ENCODE measurements around the gene LRIG1. TPM values are rescaled to one million over a fixed set of nuclear protein-coding genes. Genes with fewer than 3 reads are reported as not detected.

LRIG1 gene
- total and polyA plus RNA-seq, 2 donors (not counting 1 experiment from before 2014, with no cell fraction given): 27.9 to 104 TPM

- no peak for TF ChIP-seq EZH2 (IDR thresholded peaks at IDR 0.05; ENCODE audit: low read length, missing control alignments)
- TF ChIP-seq CTCF (conservative IDR thresholded peaks at IDR 0.05 in 1 of 2, IDR thresholded peaks at IDR 0.05 in 1 of 2; ENCODE audit: low read depth in 1 of 2, low read length in 2 of 2): peak; percentile 40 to 47
- Histone ChIP-seq H3K4me1 (ENCODE audit: control insufficient read depth, extremely low read depth, insufficient read depth, low read length) (peaks cover 2% of the 10 kb centered on the region), H3K27me3 (ENCODE audit: control insufficient read depth, insufficient read depth, low read length) (peaks cover 5% of the 10 kb centered on the region), H2AFZ (ENCODE audit: low read length) (peak overlapping the region; percentile 82), H3K9me3 (ENCODE audit: control insufficient read depth, insufficient read depth, low read depth, low read length) (no peaks in the 10 kb centered on the region), H3K9ac (ENCODE audit: insufficient read depth, low read length) (no peak overlapping the region), H3K4me3 (replicated peaks in 1 of 4; ENCODE audit: control extremely low read depth in 1 of 4, insufficient read depth in 1 of 4, low read depth in 3 of 4, low read length in 4 of 4) (peak overlapping the region; percentile 44 to 70 (median 61)), H4K20me1 (ENCODE audit: control insufficient read depth, extremely low read depth, insufficient read depth, low read length) (no peaks in the 10 kb centered on the region), H3K36me3 (ENCODE audit: control insufficient read depth, insufficient read depth, low read length) (no peaks in the 10 kb centered on the region), H3K4me2 (ENCODE audit: extremely low read depth, insufficient read depth, low read length) (peak overlapping the region; percentile 99), H3K79me2 (ENCODE audit: control insufficient read depth, insufficient read depth, low read length) (peaks cover 34% of the 10 kb centered on the region), H3K27ac (ENCODE audit: insufficient read depth, low read length) (no peak overlapping the region)
- DNase-seq (ENCODE audit: low read depth in 2 of 2): no peak
These were observed 842 bp upstream of the LRIG1 start for GRCh38 chr3:66501483-66502244.

- H3K27me3 ChIP-seq (ENCODE audit: control insufficient read depth, insufficient read depth, low read length): peaks cover 5% of the 10 kb centered on the region
- peaks cover 43% of the 10 kb centered on the region for H3K79me2 ChIP-seq (ENCODE audit: control insufficient read depth, insufficient read depth, low read length)
- TF ChIP-seq CTCF (conservative IDR thresholded peaks at IDR 0.05 in 1 of 2, IDR thresholded peaks at IDR 0.05 in 1 of 2; ENCODE audit: low read depth in 1 of 2, low read length in 2 of 2): no peak
- no peak for TF ChIP-seq EZH2 (IDR thresholded peaks at IDR 0.05; ENCODE audit: low read length, missing control alignments)
- H3K4me3 ChIP-seq (replicated peaks in 1 of 4; ENCODE audit: control extremely low read depth in 1 of 4, insufficient read depth in 1 of 4, low read depth in 3 of 4, low read length in 4 of 4): peak overlapping the region; percentile 70 to 96 (median 90)
- peaks cover 2% of the 10 kb centered on the region for H3K4me1 ChIP-seq (ENCODE audit: control insufficient read depth, extremely low read depth, insufficient read depth, low read length)
- peak overlapping the region; percentile 78 for H3K27ac ChIP-seq (ENCODE audit: insufficient read depth, low read length)
- H3K4me2 ChIP-seq (ENCODE audit: extremely low read depth, insufficient read depth, low read length): peak overlapping the region; percentile 66
- H3K9ac ChIP-seq (ENCODE audit: insufficient read depth, low read length): peak overlapping the region; percentile 84
- no peaks in the 10 kb centered on the region for H3K9me3 ChIP-seq (ENCODE audit: control insufficient read depth, insufficient read depth, low read depth, low read length)
- peak overlapping the region; percentile 65 for H2AFZ ChIP-seq (ENCODE audit: low read length)
- DNase-seq (ENCODE audit: low read depth in 2 of 2): peak; percentile 16 to 23
- no peaks in the 10 kb centered on the region for H3K36me3 ChIP-seq (ENCODE audit: control insufficient read depth, insufficient read depth, low read length)
- H4K20me1 ChIP-seq (ENCODE audit: control insufficient read depth, extremely low read depth, insufficient read depth, low read length): no peaks in the 10 kb centered on the region
These were observed 794 bp downstream of the LRIG1 start for GRCh38 chr3:66499881-66500575.
